ENCODE measurements around the gene PTPRF. TPM values are rescaled to one million over a fixed set of nuclear protein-coding genes. Genes with fewer than 3 reads are reported as not detected.

Gene PTPRF
- total RNA-seq, 3 donors from 2014 or later (not counting 1 experiment from before 2014, with no cell fraction given): 0.12 to 1.9 TPM; not detected in 1

- ATAC-seq (no peak), DNase-seq (no peak)
- Mint-ChIP-seq H3K36me3 (no peaks in the 10 kb centered on the region), H3K4me3 (no peak overlapping the region), H3K4me1 (peaks cover 8 to 15% of the 10 kb centered on the region in 2 donors), H3K27ac (no peak overlapping the region), H3K27me3 (ENCODE audit: low read depth in 2 of 2) (peaks cover 0 to 10% of the 10 kb centered on the region in 2 donors), H3K9me3 (no peaks in the 10 kb centered on the region)
- no peak for TF ChIP-seq CTCF (IDR thresholded peaks at IDR 0.05)
- Histone ChIP-seq H3K4me3 (ENCODE audit: low read length) (no peak overlapping the region), H3K9me3 (ENCODE audit: control insufficient read depth, insufficient read depth, low read length) (no peaks in the 10 kb centered on the region), H3K4me1 (ENCODE audit: control insufficient read depth, insufficient read depth, low read length) (peaks cover 4% of the 10 kb centered on the region), H3K27me3 (ENCODE audit: control insufficient read depth, insufficient read depth, low read length) (no peaks in the 10 kb centered on the region), H3K36me3 (ENCODE audit: control insufficient read depth, insufficient read depth, low read length) (no peaks in the 10 kb centered on the region), H3K27ac (ENCODE audit: low read length) (no peak overlapping the region)
- WGBS (ENCODE audit: insufficient coverage): 81% methylated on average over 6 of the region's 6 CpGs
- intact Hi-C loops (cut with micrococcal nuclease): no loop called here
Observed at GRCh38 chr1:43552813-43553212, 22.1 kb downstream of the PTPRF start.

GRCh38 chr1:43554444-43554992 lies 23.8 kb downstream of the PTPRF start:
- Mint-ChIP-seq H3K9me3 (no peaks in the 10 kb centered on the region), H3K36me3 (no peaks in the 10 kb centered on the region), H3K27ac (peak overlapping the region; percentile 1 to 65), H3K4me3 (peak overlapping the region; percentile 47), H3K4me1 (peaks cover 8 to 15% of the 10 kb centered on the region in 2 donors), H3K27me3 (ENCODE audit: low read depth in 2 of 2) (peaks cover 0 to 10% of the 10 kb centered on the region in 2 donors)
- Histone ChIP-seq H3K36me3 (ENCODE audit: control insufficient read depth, insufficient read depth, low read length) (no peaks in the 10 kb centered on the region), H3K4me1 (ENCODE audit: control insufficient read depth, insufficient read depth, low read length) (peaks cover 4% of the 10 kb centered on the region), H3K4me3 (ENCODE audit: low read length) (no peak overlapping the region), H3K9me3 (ENCODE audit: control insufficient read depth, insufficient read depth, low read length) (no peaks in the 10 kb centered on the region), H3K27me3 (ENCODE audit: control insufficient read depth, insufficient read depth, low read length) (no peaks in the 10 kb centered on the region), H3K27ac (ENCODE audit: low read length) (no peak overlapping the region)
- ATAC-seq (peak in 2 of 3 donors; percentile 72 to 75), DNase-seq (peak in 1 of 2 donors; percentile 37)
- 49% methylated on average over 6 of the region's 6 CpGs for WGBS (ENCODE audit: insufficient coverage)
- intact Hi-C loops (cut with micrococcal nuclease): no loop called here
- TF ChIP-seq CTCF (IDR thresholded peaks at IDR 0.05): no peak

- no peaks in the 10 kb centered on the region for H3K27me3 ChIP-seq (ENCODE audit: control insufficient read depth, insufficient read depth, low read length)
Observed at GRCh38 chr1:43556782-43557181, 26.1 kb downstream of the PTPRF start.

More at GRCh38 chr1:43556782-43557181, 26.1 kb downstream of the PTPRF start:
- Mint-ChIP-seq H3K27me3 (ENCODE audit: low read depth in 2 of 2) (peaks cover 0 to 2% of the 10 kb centered on the region in 2 donors), H3K36me3 (no peaks in the 10 kb centered on the region), H3K27ac (no peak overlapping the region), H3K4me3 (no peak overlapping the region), H3K9me3 (no peaks in the 10 kb centered on the region), H3K4me1 (peaks cover 8 to 9% of the 10 kb centered on the region in 2 donors)
- Histone ChIP-seq H3K4me1 (ENCODE audit: control insufficient read depth, insufficient read depth, low read length) (no peaks in the 10 kb centered on the region), H3K36me3 (ENCODE audit: control insufficient read depth, insufficient read depth, low read length) (no peaks in the 10 kb centered on the region), H3K27ac (ENCODE audit: low read length) (no peak overlapping the region), H3K9me3 (ENCODE audit: control insufficient read depth, insufficient read depth, low read length) (no peaks in the 10 kb centered on the region), H3K4me3 (ENCODE audit: low read length) (no peak overlapping the region)
- no peak for DNase-seq
- WGBS (ENCODE audit: insufficient coverage): 92% methylated on average over 6 of the region's 6 CpGs
- intact Hi-C loops (cut with micrococcal nuclease): no loop called here
- ATAC-seq: no peak
- TF ChIP-seq CTCF (IDR thresholded peaks at IDR 0.05): no peak
